ENCODE results near the gene SLC10A1. TPM values are rescaled to one million over a fixed set of nuclear protein-coding genes. Genes with fewer than 3 reads are reported as not detected.

SLC10A1 gene
- total RNA-seq, 1 experiment from 2014 or later = not detected

DNA sequence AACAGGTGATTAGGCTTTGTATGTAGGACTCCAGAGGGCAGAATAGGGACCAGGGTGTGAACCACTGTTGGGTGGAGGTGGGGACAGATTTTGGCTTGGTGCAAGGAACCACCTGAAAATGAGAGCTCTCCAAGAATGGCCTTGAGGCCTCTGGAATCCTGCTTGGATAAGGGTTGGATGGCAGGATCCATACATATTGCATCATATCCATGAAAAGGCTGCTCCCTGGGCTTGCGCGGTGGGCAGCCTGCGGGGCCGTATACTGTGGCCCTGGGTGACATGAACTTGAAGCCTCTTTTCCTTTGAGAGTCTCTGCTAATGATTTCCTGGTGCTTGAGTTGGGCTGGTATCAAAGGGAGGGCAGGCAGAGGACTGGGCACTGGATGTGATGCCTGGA is 1.3 kb upstream of the SLC10A1 start:
- Histone ChIP-seq H3K4me1 (ENCODE audit: control insufficient read depth in 1 of 2, insufficient read depth in 2 of 2, low read length in 2 of 2) (no peaks in the 10 kb centered on the region), H3K79me2 (ENCODE audit: insufficient read depth, low read length) (no peaks in the 10 kb centered on the region), H3K36me3 (ENCODE audit: control insufficient read depth in 1 of 2, insufficient read depth in 2 of 2, low read length in 2 of 2) (no peaks in the 10 kb centered on the region), H2AFZ (ENCODE audit: low read depth, low read length, poor library complexity, severe bottlenecking) (no peak overlapping the region), H4K20me1 (ENCODE audit: insufficient read depth) (no peaks in the 10 kb centered on the region), H3K27ac (ENCODE audit: low read depth, low read length) (no peak overlapping the region), H3K4me2 (ENCODE audit: low read length) (no peak overlapping the region), H3K9me2 (ENCODE audit: insufficient read depth) (no peaks in the 10 kb centered on the region), H3K4me3 (replicated peaks in 1 of 2; ENCODE audit: low read depth in 1 of 2, low read length in 2 of 2) (no peak overlapping the region), H3K9ac (ENCODE audit: low read length) (no peak overlapping the region), H3K27me3 (ENCODE audit: insufficient read depth, low read length) (0 out of 2 replicates have a peak, but pooled peaks cover 4% of the 10 kb centered on the region), H3K9me3 (ENCODE audit: control insufficient read depth in 1 of 2, insufficient read depth in 1 of 2, low read depth in 1 of 2, low read length in 2 of 2) (no peaks in the 10 kb centered on the region)
- POLR2A ChIA-PET = no interaction called here
- DNase-seq (ENCODE audit: low read depth, low spot score) (no peak), ATAC-seq (no peak)
- CTCF ChIA-PET = no interaction called here
- RAD21 ChIA-PET (ENCODE audit: low non-redundant PET in 1 of 2, low total read pairs in 2 of 2, uncharacterized antibody in 2 of 2, unreplicated experiment in 2 of 2) = no interaction called here
- intact Hi-C loops (cut with micrococcal nuclease) = no loop called here
- TF ChIP-seq TCF7L2 (IDR thresholded peaks at IDR 0.05; ENCODE audit: borderline replicate concordance, extremely low read depth, insufficient read depth, insufficient read length) (no peak), FOSL1 (IDR thresholded peaks at IDR 0.05; ENCODE audit: low read depth) (no peak), ZFX (IDR thresholded peaks at IDR 0.05) (no peak), EZH2 (IDR thresholded peaks at IDR 0.05) (no peak), ZNF274 (IDR thresholded peaks at IDR 0.05; ENCODE audit: low read depth, low read length) (no peak), JUND (IDR thresholded peaks at IDR 0.05) (no peak), CBX3 (IDR thresholded peaks at IDR 0.05; ENCODE audit: low read depth) (no peak), MAX (IDR thresholded peaks at IDR 0.05) (no peak), ELF1 (IDR thresholded peaks at IDR 0.05; ENCODE audit: borderline replicate concordance, low read depth) (no peak)
- TF ChIP-seq, protein P1, sequence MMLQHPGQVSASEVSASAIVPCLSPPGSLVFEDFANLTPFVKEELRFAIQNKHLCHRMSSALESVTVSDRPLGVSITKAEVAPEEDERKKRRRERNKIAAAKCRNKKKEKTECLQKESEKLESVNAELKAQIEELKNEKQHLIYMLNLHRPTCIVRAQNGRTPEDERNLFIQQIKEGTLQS (IDR thresholded peaks at IDR 0.05) = no peak
- TF ChIP-seq, protein P2, sequence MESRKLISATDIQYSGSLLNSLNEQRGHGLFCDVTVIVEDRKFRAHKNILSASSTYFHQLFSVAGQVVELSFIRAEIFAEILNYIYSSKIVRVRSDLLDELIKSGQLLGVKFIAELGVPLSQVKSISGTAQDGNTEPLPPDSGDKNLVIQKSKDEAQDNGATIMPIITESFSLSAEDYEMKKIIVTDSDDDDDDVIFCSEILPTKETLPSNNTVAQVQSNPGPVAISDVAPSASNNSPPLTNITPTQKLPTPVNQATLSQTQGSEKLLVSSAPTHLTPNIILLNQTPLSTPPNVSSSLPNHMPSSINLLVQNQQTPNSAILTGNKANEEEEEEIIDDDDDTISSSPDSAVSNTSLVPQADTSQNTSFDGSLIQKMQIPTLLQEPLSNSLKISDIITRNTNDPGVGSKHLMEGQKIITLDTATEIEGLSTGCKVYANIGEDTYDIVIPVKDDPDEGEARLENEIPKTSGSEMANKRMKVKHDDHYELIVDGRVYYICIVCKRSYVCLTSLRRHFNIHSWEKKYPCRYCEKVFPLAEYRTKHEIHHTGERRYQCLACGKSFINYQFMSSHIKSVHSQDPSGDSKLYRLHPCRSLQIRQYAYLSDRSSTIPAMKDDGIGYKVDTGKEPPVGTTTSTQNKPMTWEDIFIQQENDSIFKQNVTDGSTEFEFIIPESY (IDR thresholded peaks at IDR 0.05; ENCODE audit: extremely low read depth, insufficient replicate concordance, low read length) = no peak
- no TSS peak for BruUV-seq (replicated peaks)

Measured in HCT116 (cell line).